Activated CD4-positive, alpha-beta memory T cell treated with anti-CD3 and anti-CD28 coated beads, Interleukin-2, amount 10 ng/mL, durations not matched to agents 7 days and 5 days (primary cell): ENCODE measurements around the gene IPO11. TPM values are rescaled to one million over a fixed set of nuclear protein-coding genes. Genes with fewer than 3 reads are reported as not detected.

Experiments
- CTCF ChIA-PET: fragments of 350-600 bp; sonication (Branson Sonifier 250); formaldehyde crosslinking; loops from one replicate; lab custom pipeline; 2021; ENCODE audit warnings: antibody characterized with exemption, inconsistent platforms; lab: Charles Lee
- POLR2A ChIA-PET: fragments of 350-600 bp; sonication (Branson Sonifier 250); formaldehyde crosslinking; loops from one replicate; lab custom pipeline; 2021; ENCODE audit warnings: antibody characterized with exemption; lab: Charles Lee
- DNase-seq: peaks from one replicate; pipeline ENCODE4 v3.0.0-alpha.2; 2020
- H3K27ac Mint-ChIP-seq: one replicate; pipeline ENCODE4 v1.8.0; 2021; ENCODE audit warnings: mild to moderate bottlenecking, mixed read lengths
- H3K27me3 Mint-ChIP-seq: one replicate; pipeline ENCODE4 v1.8.0; 2021; ENCODE audit warnings: mixed read lengths
- H3K36me3 Mint-ChIP-seq: one replicate; pipeline ENCODE4 v1.8.0; 2021; ENCODE audit warnings: low read depth, mixed read lengths
- H3K4me1 Mint-ChIP-seq: one replicate; pipeline ENCODE4 v1.8.0; 2021; ENCODE audit warnings: mixed read lengths
- H3K4me3 Mint-ChIP-seq: one replicate; pipeline ENCODE4 v1.8.0; 2021; ENCODE audit warnings: mild to moderate bottlenecking, mixed read lengths
- H3K9me3 Mint-ChIP-seq: one replicate; pipeline ENCODE4 v1.8.0; 2021; ENCODE audit warnings: mixed read lengths
- total RNA-seq, 2 experiments: library from RNA; stranded (reverse); gene quantifications; one replicate each; pipeline ENCODE4 v1.2.3, GENCODE V29; 2021

The IPO11 gene
- total RNA-seq, 2 experiments from 2014 or later = 23.8 to 23.9 TPM

- peak; percentile 96 for DNase-seq
- Mint-ChIP-seq H3K9me3 (no peaks in the 10 kb centered on the region), H3K27me3 (no peaks in the 10 kb centered on the region), H3K36me3 (peaks cover 18% of the 10 kb centered on the region), H3K27ac (peak within 1 kb of the TSS; percentile 88), H3K4me3 (peak within 1 kb of the TSS; percentile 98), H3K4me1 (peaks cover 33% of the 10 kb centered on the region)
- POLR2A ChIA-PET = interaction anchor here (0.7 to 4.3 kb wide), 23 partner anchors 8 to 1704 kb away, joined by 3 to 92 read pairs (median 4); partner anchors contain the start of genes DEPDC1B, IPO11 and KIF2A
- CTCF ChIA-PET = interaction anchor here (0.9 to 4.6 kb wide), 13 partner anchors 9 to 184 kb away, joined by 3 to 26 read pairs (median 5); partner anchors contain the start of genes IPO11 and KIF2A
Measured at GRCh38 chr5:62403411-62404250, 8.9 kb upstream of the IPO11 start, which contains the start of gene DIMT1. Gene DIMT1, minus strand, starts transcription at chr5:62403905. Its CDS starts 133 bp downstream, at chr5:62403772.

GRCh38 chr5:62413711-62414110 lies 1.1 kb downstream of the IPO11 start:
- no peaks in the 10 kb centered on the region for H3K27me3 Mint-ChIP-seq
- POLR2A ChIA-PET = interaction anchor here (0.5 to 5.1 kb wide), 4 partner anchors 8 to 190 kb away, joined by 3 to 92 read pairs (median 6); partner anchors contain the start of gene DIMT1
- H3K36me3 Mint-ChIP-seq = peaks cover 3% of the 10 kb centered on the region
- H3K9me3 Mint-ChIP-seq = no peaks in the 10 kb centered on the region
- peak overlapping the region; percentile 83 for H3K4me3 Mint-ChIP-seq
- no peak for DNase-seq
- peaks cover 29% of the 10 kb centered on the region for H3K4me1 Mint-ChIP-seq
- CTCF ChIA-PET = interaction anchor here (0.8 to 2.9 kb wide), 3 partner anchors 10 to 190 kb away, joined by 3 to 25 read pairs (median 13); partner anchors contain the start of gene DIMT1
- peak overlapping the region; percentile 78 for H3K27ac Mint-ChIP-seq

- POLR2A ChIA-PET = interaction anchor here (0.6 to 1.4 kb wide), 3 partner anchors 15 to 195 kb away, joined by 3 to 4 read pairs (median 3); partner anchors contain the start of gene DIMT1
- Mint-ChIP-seq H3K4me3 (no peak overlapping the region), H3K4me1 (peaks cover 16% of the 10 kb centered on the region), H3K27ac (no peak overlapping the region), H3K27me3 (no peaks in the 10 kb centered on the region), H3K36me3 (no peaks in the 10 kb centered on the region), H3K9me3 (no peaks in the 10 kb centered on the region)
- DNase-seq = no peak
- CTCF ChIA-PET = interaction anchor here (1.0 kb wide), 2 partner anchors 14 to 25 kb away, joined by 3 read pairs; partner anchors contain the start of gene DIMT1
Measured at GRCh38 chr5:62418462-62419076, 6.0 kb downstream of the IPO11 start.

- ChIA-PET CTCF (interaction anchor here (1.0 kb wide), 1 partner anchor 15 kb away, joined by 3 read pairs; the partner anchor contains the start of gene DIMT1), POLR2A (interaction anchor here (0.8 to 1.4 kb wide), 3 partner anchors 16 to 149 kb away, joined by 3 to 4 read pairs (median 3); partner anchors contain the start of gene DIMT1)
- no peak overlapping the region for H3K4me3 Mint-ChIP-seq
- H3K36me3 Mint-ChIP-seq = no peaks in the 10 kb centered on the region
- DNase-seq = no peak
- no peaks in the 10 kb centered on the region for H3K27me3 Mint-ChIP-seq
- no peaks in the 10 kb centered on the region for H3K9me3 Mint-ChIP-seq
- peaks cover 6% of the 10 kb centered on the region for H3K4me1 Mint-ChIP-seq
- no peak overlapping the region for H3K27ac Mint-ChIP-seq
Measured at GRCh38 chr5:62419609-62420008, 7.0 kb downstream of the IPO11 start.

GRCh38 chr5:62421414-62421813 lies 8.9 kb downstream of the IPO11 start:
- DNase-seq = no peak
- H3K9me3 Mint-ChIP-seq = no peaks in the 10 kb centered on the region
- H3K4me3 Mint-ChIP-seq = no peak overlapping the region
- ChIA-PET CTCF (interaction anchor here (1.2 kb wide), 1 partner anchor 197 kb away, joined by 3 read pairs; no protein-coding TSS in a partner anchor), POLR2A (interaction anchor here (2.5 kb wide), 1 partner anchor 9 kb away, joined by 8 read pairs; the partner anchor contains the start of gene IPO11)
- no peaks in the 10 kb centered on the region for H3K36me3 Mint-ChIP-seq
- H3K27ac Mint-ChIP-seq = no peak overlapping the region
- H3K27me3 Mint-ChIP-seq = no peaks in the 10 kb centered on the region
- no peaks in the 10 kb centered on the region for H3K4me1 Mint-ChIP-seq

- Mint-ChIP-seq H3K4me3 (no peak overlapping the region), H3K27ac (no peak overlapping the region), H3K4me1 (no peaks in the 10 kb centered on the region), H3K36me3 (no peaks in the 10 kb centered on the region), H3K9me3 (no peaks in the 10 kb centered on the region), H3K27me3 (no peaks in the 10 kb centered on the region)
- ChIA-PET CTCF (no interaction called here), POLR2A (no interaction called here)
- no peak for DNase-seq
Measured at GRCh38 chr5:62424763-62425162, 12.2 kb downstream of the IPO11 start.

- ChIA-PET CTCF (interaction anchor here (0.9 to 1.2 kb wide), 4 partner anchors 12 to 208 kb away, joined by 3 to 8 read pairs (median 3); no protein-coding TSS in a partner anchor), POLR2A (interaction anchor here (0.8 to 1.8 kb wide), 3 partner anchors 20 to 97 kb away, joined by 3 to 4 read pairs (median 3); partner anchors contain the start of genes DIMT1 and IPO11)
- Mint-ChIP-seq H3K9me3 (no peaks in the 10 kb centered on the region), H3K27me3 (no peaks in the 10 kb centered on the region), H3K4me1 (peaks cover 8% of the 10 kb centered on the region), H3K36me3 (no peaks in the 10 kb centered on the region), H3K27ac (no peak overlapping the region), H3K4me3 (no peak overlapping the region)
- no peak for DNase-seq
Measured at GRCh38 chr5:62431735-62432620, 19.4 kb downstream of the IPO11 start.

GRCh38 chr5:62432621-62433064 lies 20.1 kb downstream of the IPO11 start:
- CTCF ChIA-PET = interaction anchor here (0.9 to 1.2 kb wide), 4 partner anchors 11 to 209 kb away, joined by 3 to 8 read pairs (median 3); no protein-coding TSS in a partner anchor
- H3K36me3 Mint-ChIP-seq = no peaks in the 10 kb centered on the region

GRCh38 chr5:62448528-62448927 lies 36.0 kb downstream of the IPO11 start:
- Mint-ChIP-seq H3K27ac (no peak overlapping the region), H3K36me3 (peaks cover 4% of the 10 kb centered on the region), H3K9me3 (no peaks in the 10 kb centered on the region), H3K4me1 (no peaks in the 10 kb centered on the region), H3K27me3 (no peaks in the 10 kb centered on the region), H3K4me3 (no peak overlapping the region)
- POLR2A ChIA-PET = no interaction called here
- CTCF ChIA-PET = interaction anchor here (2.0 kb wide), 1 partner anchor 12 kb away, joined by 7 read pairs; no protein-coding TSS in a partner anchor
- DNase-seq = no peak

More at GRCh38 chr5:62432621-62433064, 20.1 kb downstream of the IPO11 start:
- POLR2A ChIA-PET = interaction anchor here (0.8 to 1.8 kb wide), 2 partner anchors 20 to 97 kb away, joined by 3 to 4 read pairs; partner anchors contain the start of gene IPO11
- no peaks in the 10 kb centered on the region for H3K9me3 Mint-ChIP-seq
- H3K27me3 Mint-ChIP-seq = no peaks in the 10 kb centered on the region
- no peak for DNase-seq
- H3K4me1 Mint-ChIP-seq = peaks cover 8% of the 10 kb centered on the region
- no peak overlapping the region for H3K4me3 Mint-ChIP-seq
- H3K27ac Mint-ChIP-seq = no peak overlapping the region

- Mint-ChIP-seq H3K27ac (no peak overlapping the region), H3K27me3 (no peaks in the 10 kb centered on the region), H3K4me1 (no peaks in the 10 kb centered on the region), H3K4me3 (no peak overlapping the region), H3K9me3 (no peaks in the 10 kb centered on the region), H3K36me3 (peaks cover 4% of the 10 kb centered on the region)
- ChIA-PET CTCF (interaction anchor here (0.9 to 1.3 kb wide), 2 partner anchors 10 to 21 kb away, joined by 4 to 8 read pairs; no protein-coding TSS in a partner anchor), POLR2A (no interaction called here)
- no peak for DNase-seq
Measured at GRCh38 chr5:62450259-62450658, 37.7 kb downstream of the IPO11 start.

GRCh38 chr5:62457071-62457470 lies 44.5 kb downstream of the IPO11 start:
- H3K36me3 Mint-ChIP-seq = peaks cover 4% of the 10 kb centered on the region
- H3K4me1 Mint-ChIP-seq = peaks cover 2% of the 10 kb centered on the region
- CTCF ChIA-PET = interaction anchor here (1.4 to 1.6 kb wide), 2 partner anchors 13 to 324 kb away, joined by 4 to 5 read pairs; no protein-coding TSS in a partner anchor
- no peaks in the 10 kb centered on the region for H3K27me3 Mint-ChIP-seq
- no peak overlapping the region for H3K27ac Mint-ChIP-seq
- H3K4me3 Mint-ChIP-seq = no peak overlapping the region
- no peaks in the 10 kb centered on the region for H3K9me3 Mint-ChIP-seq
- POLR2A ChIA-PET = no interaction called here
- DNase-seq = no peak
